ENCODE data around the gene RBMS3. TPM values are rescaled to one million over a fixed set of nuclear protein-coding genes. Genes with fewer than 3 reads are reported as not detected.

Gene RBMS3
- total RNA-seq, 1 experiment from 2014 or later: 7.4 TPM

DNA sequence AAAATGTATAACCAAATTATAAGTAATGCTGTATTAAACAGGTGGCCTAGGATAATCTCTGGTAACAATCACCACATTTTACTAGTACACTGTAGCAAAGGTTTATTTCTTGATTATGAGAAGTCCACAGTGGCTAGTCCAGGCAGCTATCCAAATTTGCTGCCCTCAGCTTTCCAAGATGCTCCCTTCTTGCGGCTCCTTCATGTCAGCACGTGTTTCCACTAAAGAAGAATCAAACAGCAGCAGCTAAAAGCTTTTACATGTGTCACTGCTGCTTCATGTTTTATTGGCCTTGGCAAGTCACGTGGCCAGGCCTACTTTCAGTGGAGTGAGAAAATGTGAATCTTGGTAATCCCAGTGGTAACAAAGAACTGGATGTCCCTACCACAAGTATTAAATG is 5.6 kb upstream of the RBMS3 start:
- H3K27me3 Mint-ChIP-seq (ENCODE audit: insufficient read depth, unreplicated experiment): no peaks in the 10 kb centered on the region
- Histone ChIP-seq H3K4me1 (no peaks in the 10 kb centered on the region), H3K9me3 (no peaks in the 10 kb centered on the region), H3K27me3 (replicated peaks; ENCODE audit: control insufficient read depth, insufficient read depth, low read length) (no peaks in the 10 kb centered on the region), H3K36me3 (ENCODE audit: control insufficient read depth, insufficient read depth, low read length) (no peaks in the 10 kb centered on the region), H3K4me3 (ENCODE audit: low read depth, low read length) (no peak overlapping the region)
- intact Hi-C loops (cut with micrococcal nuclease; ENCODE audit: unreplicated experiment): no loop called here
- H3K9me3 Mint-ChIP-seq (ENCODE audit: unreplicated experiment): no peaks in the 10 kb centered on the region
- CTCF ChIA-PET: no interaction called here
- TF ChIP-seq, protein P1, sequence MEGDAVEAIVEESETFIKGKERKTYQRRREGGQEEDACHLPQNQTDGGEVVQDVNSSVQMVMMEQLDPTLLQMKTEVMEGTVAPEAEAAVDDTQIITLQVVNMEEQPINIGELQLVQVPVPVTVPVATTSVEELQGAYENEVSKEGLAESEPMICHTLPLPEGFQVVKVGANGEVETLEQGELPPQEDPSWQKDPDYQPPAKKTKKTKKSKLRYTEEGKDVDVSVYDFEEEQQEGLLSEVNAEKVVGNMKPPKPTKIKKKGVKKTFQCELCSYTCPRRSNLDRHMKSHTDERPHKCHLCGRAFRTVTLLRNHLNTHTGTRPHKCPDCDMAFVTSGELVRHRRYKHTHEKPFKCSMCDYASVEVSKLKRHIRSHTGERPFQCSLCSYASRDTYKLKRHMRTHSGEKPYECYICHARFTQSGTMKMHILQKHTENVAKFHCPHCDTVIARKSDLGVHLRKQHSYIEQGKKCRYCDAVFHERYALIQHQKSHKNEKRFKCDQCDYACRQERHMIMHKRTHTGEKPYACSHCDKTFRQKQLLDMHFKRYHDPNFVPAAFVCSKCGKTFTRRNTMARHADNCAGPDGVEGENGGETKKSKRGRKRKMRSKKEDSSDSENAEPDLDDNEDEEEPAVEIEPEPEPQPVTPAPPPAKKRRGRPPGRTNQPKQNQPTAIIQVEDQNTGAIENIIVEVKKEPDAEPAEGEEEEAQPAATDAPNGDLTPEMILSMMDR (IDR thresholded peaks at IDR 0.05; ENCODE audit: insufficient read depth in 1 of 2, low read depth in 1 of 2, low read length in 1 of 2, severe bottlenecking in 1 of 2, unreplicated experiment in 1 of 2): no peak
- no peaks in the 10 kb centered on the region for H3K36me3 Mint-ChIP-seq (ENCODE audit: insufficient read depth, unreplicated experiment)
- H3K27ac Mint-ChIP-seq (ENCODE audit: unreplicated experiment): no peak overlapping the region
- no peak for DNase-seq
- peaks cover 7% of the 10 kb centered on the region for H3K4me1 Mint-ChIP-seq (ENCODE audit: low read depth, unreplicated experiment)
- POLR2A ChIA-PET: no interaction called here
- BruUV-seq (replicated peaks): no TSS peak
- no peak overlapping the region for H3K4me3 Mint-ChIP-seq (ENCODE audit: unreplicated experiment)

DNA sequence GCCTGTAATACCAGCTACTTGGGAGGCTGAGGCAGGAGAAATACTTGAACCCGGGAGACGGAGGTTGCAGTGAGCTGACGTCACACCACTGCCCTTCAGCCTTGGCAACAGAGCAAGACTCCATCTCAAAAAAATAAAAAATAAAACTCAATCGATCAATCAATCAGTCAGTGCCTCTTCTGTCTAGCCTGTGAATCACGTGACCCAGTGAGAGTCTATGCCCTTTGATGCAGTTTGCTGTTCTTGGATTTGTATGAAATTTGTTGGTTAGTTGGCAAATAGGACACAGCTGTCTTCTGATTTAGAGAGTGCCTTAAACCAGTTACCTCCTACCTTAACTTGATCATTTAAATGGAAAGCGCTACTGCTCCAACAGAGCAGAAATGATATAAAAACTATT is 3.6 kb upstream of the RBMS3 start:
- ChIA-PET POLR2A (no interaction called here), CTCF (no interaction called here)
- no peak overlapping the region for H3K4me3 ChIP-seq (ENCODE audit: low read depth, low read length)
- Mint-ChIP-seq H3K27ac (ENCODE audit: unreplicated experiment) (no peak overlapping the region), H3K27me3 (ENCODE audit: insufficient read depth, unreplicated experiment) (no peaks in the 10 kb centered on the region), H3K4me1 (ENCODE audit: low read depth, unreplicated experiment) (peaks cover 25% of the 10 kb centered on the region), H3K9me3 (ENCODE audit: unreplicated experiment) (no peaks in the 10 kb centered on the region), H3K36me3 (ENCODE audit: insufficient read depth, unreplicated experiment) (peaks cover 5% of the 10 kb centered on the region), H3K4me3 (ENCODE audit: unreplicated experiment) (no peak overlapping the region)
- no peaks in the 10 kb centered on the region for H3K9me3 ChIP-seq
- H3K27me3 ChIP-seq (replicated peaks; ENCODE audit: control insufficient read depth, insufficient read depth, low read length): no peaks in the 10 kb centered on the region
- no peak for DNase-seq
- H3K4me1 ChIP-seq: no peaks in the 10 kb centered on the region
- no peaks in the 10 kb centered on the region for H3K36me3 ChIP-seq (ENCODE audit: control insufficient read depth, insufficient read depth, low read length)
- intact Hi-C loops (cut with micrococcal nuclease; ENCODE audit: unreplicated experiment): no loop called here
- no TSS peak for BruUV-seq (replicated peaks)
- TF ChIP-seq, protein P1 (IDR thresholded peaks at IDR 0.05; ENCODE audit: insufficient read depth in 1 of 2, low read depth in 1 of 2, low read length in 1 of 2, severe bottlenecking in 1 of 2, unreplicated experiment in 1 of 2): no peak

DNA sequence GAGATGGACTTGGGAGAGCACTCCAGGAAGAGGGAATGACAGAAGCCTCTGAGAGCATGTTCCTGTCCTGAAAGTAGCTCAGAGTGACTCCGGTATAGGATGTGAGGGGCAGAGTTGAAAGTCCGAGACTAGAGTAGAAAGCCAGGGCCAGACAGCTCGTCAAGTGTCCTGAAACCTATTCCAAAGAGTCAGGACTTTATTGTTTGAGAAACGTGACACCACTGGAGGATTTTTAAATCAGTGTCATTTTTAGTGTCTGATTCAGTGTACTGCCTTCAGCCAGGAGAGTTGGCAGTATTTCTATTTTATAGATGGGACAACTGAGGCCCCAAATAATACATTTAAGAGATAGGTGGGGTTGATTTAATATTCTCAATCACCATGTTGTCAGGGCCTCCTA is 1.6 kb upstream of the RBMS3 start:
- Histone ChIP-seq H3K4me3 (ENCODE audit: low read depth, low read length) (no peak overlapping the region), H3K9me3 (no peaks in the 10 kb centered on the region), H3K36me3 (ENCODE audit: control insufficient read depth, insufficient read depth, low read length) (no peaks in the 10 kb centered on the region), H3K27me3 (replicated peaks; ENCODE audit: control insufficient read depth, insufficient read depth, low read length) (no peaks in the 10 kb centered on the region), H3K4me1 (peaks cover 7% of the 10 kb centered on the region; the same call in 1 of the 2 replicates)
- CTCF ChIA-PET: no interaction called here
- BruUV-seq (replicated peaks): no TSS peak
- Mint-ChIP-seq H3K27me3 (ENCODE audit: insufficient read depth, unreplicated experiment) (no peaks in the 10 kb centered on the region), H3K4me3 (ENCODE audit: unreplicated experiment) (no peak overlapping the region), H3K9me3 (ENCODE audit: unreplicated experiment) (no peaks in the 10 kb centered on the region), H3K27ac (ENCODE audit: unreplicated experiment) (no peak overlapping the region), H3K36me3 (ENCODE audit: insufficient read depth, unreplicated experiment) (peaks cover 5% of the 10 kb centered on the region), H3K4me1 (ENCODE audit: low read depth, unreplicated experiment) (peaks cover 33% of the 10 kb centered on the region)
- no peak for DNase-seq
- intact Hi-C loops (cut with micrococcal nuclease; ENCODE audit: unreplicated experiment): no loop called here
- POLR2A ChIA-PET: no interaction called here
- TF ChIP-seq, protein P1 (IDR thresholded peaks at IDR 0.05; ENCODE audit: insufficient read depth in 1 of 2, low read depth in 1 of 2, low read length in 1 of 2, severe bottlenecking in 1 of 2, unreplicated experiment in 1 of 2): no peak

Measured in Caco-2 (cell line).